Thoracic aorta (tissue), 2 donors: ENCODE data around the gene ZBTB16. TPM values are rescaled to one million over a fixed set of nuclear protein-coding genes. Genes with fewer than 3 reads are reported as not detected.

Source experiments
- ATAC-seq: fragments of 150-250 bp; one replicate; pipeline ENCODE4 v1.8.0; 2017; ENCODE audit warnings: low read depth; ENCODE audit not compliant: insufficient number of reproducible peaks, low FRiP score
- DNase-seq: peaks from one replicate; pipeline ENCODE4 v3.0.0-alpha.2; 2020; ENCODE audit warnings: low spot score
- H3K27ac ChIP-seq, 2 donors: fragments of 200-600 bp; sonication (generic); 1 replicate in 1 of 2; 2 replicates in 1 of 2; pipeline ENCODE4 v1.5.1; 2016; ENCODE audit warnings: mild to moderate bottlenecking in 2 of 2, moderate library complexity in 2 of 2
- H3K27me3 ChIP-seq: fragments of 200-600 bp; sonication (generic); replicated peaks from 2 replicates; pipeline ENCODE4 v1.6.0; 2016; ENCODE audit warnings: mild to moderate bottlenecking; ENCODE audit not compliant: insufficient read depth
- H3K36me3 ChIP-seq: fragments of 200-600 bp; sonication (generic); one replicate; pipeline ENCODE4 v1.5.1; 2016
- H3K4me1 ChIP-seq, 2 donors: fragments of 200-600 bp; sonication (generic); 1 replicate in 1 of 2; 2 replicates in 1 of 2; pipeline versions ENCODE4 v1.5.1 to v1.6.0; 2016; ENCODE audit warnings: low read depth in 2 of 2, mild to moderate bottlenecking in 1 of 2; ENCODE audit not compliant: control insufficient read depth in 1 of 2
- H3K4me3 ChIP-seq: fragments of 200-600 bp; sonication (generic); 2 replicates; pipeline ENCODE4 v1.5.1; 2016; ENCODE audit warnings: mild to moderate bottlenecking
- H3K9me3 ChIP-seq: fragments of 200-600 bp; sonication (generic); 2 replicates; pipeline ENCODE4 v1.5.1; 2016
- CTCF ChIP-seq: fragments of 200-600 bp; sonication (generic); IDR thresholded peaks from one replicate; pipeline ENCODE4 v1.5.1; 2019; ENCODE audit warnings: antibody characterized with exemption
- total RNA-seq, 2 donors: library from RNA; depleted of rRNA; stranded (reverse); fragments of >200 nt; gene quantifications; one replicate each; pipeline versions ENCODE4 v1.1.0 to v1.2.3, GENCODE V29; 2016

The ZBTB16 gene
- total RNA-seq, 2 donors from 2014 or later = 314 to 545 TPM

- ATAC-seq = no peak
These were observed 113.4 kb downstream of the ZBTB16 start for GRCh38 chr11:114172871-114173444.

GRCh38 chr11:114173843-114174242, 114.3 kb downstream of the ZBTB16 start:
- H3K9me3 ChIP-seq = no peaks in the 10 kb centered on the region
- H3K4me3 ChIP-seq = no peak overlapping the region
- H3K27ac ChIP-seq = peak overlapping the region; percentile 97 to 99
- H3K4me1 ChIP-seq = peaks cover 99 to 100% of the 10 kb centered on the region in 2 donors
- no peaks in the 10 kb centered on the region for H3K27me3 ChIP-seq
- DNase-seq (no peak), ATAC-seq (no peak)
- no peak for TF ChIP-seq CTCF
- H3K36me3 ChIP-seq = peaks cover 3% of the 10 kb centered on the region

More at GRCh38 chr11:114172871-114173444, 113.4 kb downstream of the ZBTB16 start:
- peaks cover 3% of the 10 kb centered on the region for H3K36me3 ChIP-seq
- no peak for TF ChIP-seq CTCF
- H3K4me3 ChIP-seq = peak overlapping the region; percentile 25
- peak overlapping the region; percentile 97 to 99 for H3K27ac ChIP-seq
- no peaks in the 10 kb centered on the region for H3K27me3 ChIP-seq
- H3K4me1 ChIP-seq = peaks cover 99 to 100% of the 10 kb centered on the region in 2 donors
- DNase-seq = no peak
- no peaks in the 10 kb centered on the region for H3K9me3 ChIP-seq

- peak overlapping the region; percentile 97 to 99 for H3K27ac ChIP-seq
- DNase-seq = no peak
- H3K9me3 ChIP-seq = no peaks in the 10 kb centered on the region
- ATAC-seq = no peak
- H3K27me3 ChIP-seq = no peaks in the 10 kb centered on the region
- H3K4me1 ChIP-seq = peaks cover 94 to 96% of the 10 kb centered on the region in 2 donors
- H3K36me3 ChIP-seq = peaks cover 3% of the 10 kb centered on the region
- no peak overlapping the region for H3K4me3 ChIP-seq
- TF ChIP-seq CTCF = no peak
These were observed 115.4 kb downstream of the ZBTB16 start for GRCh38 chr11:114174712-114175495.

GRCh38 chr11:114175706-114176105, 116.2 kb downstream of the ZBTB16 start:
- ATAC-seq (no peak), DNase-seq (no peak)
- H3K4me3 ChIP-seq = no peak overlapping the region
- peaks cover 94% of the 10 kb centered on the region in 2 donors for H3K4me1 ChIP-seq
- peak overlapping the region; percentile 97 to 99 for H3K27ac ChIP-seq
- H3K36me3 ChIP-seq = peaks cover 3% of the 10 kb centered on the region
- no peaks in the 10 kb centered on the region for H3K27me3 ChIP-seq
- no peaks in the 10 kb centered on the region for H3K9me3 ChIP-seq
- TF ChIP-seq CTCF = no peak

GRCh38 chr11:114176321-114176720, 116.8 kb downstream of the ZBTB16 start:
- H3K27me3 ChIP-seq = no peaks in the 10 kb centered on the region
- no peak for TF ChIP-seq CTCF
- H3K4me3 ChIP-seq = no peak overlapping the region
- ATAC-seq (no peak), DNase-seq (no peak)
- peaks cover 8% of the 10 kb centered on the region for H3K36me3 ChIP-seq
- H3K27ac ChIP-seq = peak overlapping the region; percentile 97 to 99
- H3K4me1 ChIP-seq = peaks cover 94% of the 10 kb centered on the region in 2 donors
- H3K9me3 ChIP-seq = no peaks in the 10 kb centered on the region
